ENCODE results near the gene TMEM39B. TPM values are rescaled to one million over a fixed set of nuclear protein-coding genes. Genes with fewer than 3 reads are reported as not detected.

The TMEM39B gene
- total RNA-seq, 1 experiment from 2014 or later: 9.4 TPM

DNA sequence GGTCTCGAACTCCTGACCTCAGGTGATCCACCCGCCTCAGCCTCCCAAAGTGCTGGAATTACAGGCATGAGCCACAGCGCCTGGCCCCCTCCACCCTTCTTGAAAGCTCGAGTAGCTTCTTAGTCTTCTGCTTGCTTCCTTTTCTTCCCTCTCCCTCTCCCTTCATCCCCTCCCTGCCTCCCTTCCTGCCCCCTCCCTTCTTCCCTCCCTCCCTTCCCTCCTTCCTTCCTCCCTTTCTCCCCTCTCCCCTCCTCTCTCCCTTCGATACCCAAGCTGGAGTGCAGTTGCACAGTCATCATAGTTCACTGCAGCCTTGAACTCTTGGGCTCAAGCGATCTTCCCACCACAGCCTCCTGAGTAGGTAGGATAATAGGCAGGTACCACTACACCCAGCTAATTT lies 47.2 kb upstream of the TMEM39B start:
- TF ChIP-seq EZH2phosphoT487 (IDR thresholded peaks at IDR 0.05; ENCODE audit: borderline replicate concordance, low read length) (no peak), EZH2 (IDR thresholded peaks at IDR 0.05; ENCODE audit: low read length, unreplicated experiment) (no peak)
- TF ChIP-seq, protein P1, sequence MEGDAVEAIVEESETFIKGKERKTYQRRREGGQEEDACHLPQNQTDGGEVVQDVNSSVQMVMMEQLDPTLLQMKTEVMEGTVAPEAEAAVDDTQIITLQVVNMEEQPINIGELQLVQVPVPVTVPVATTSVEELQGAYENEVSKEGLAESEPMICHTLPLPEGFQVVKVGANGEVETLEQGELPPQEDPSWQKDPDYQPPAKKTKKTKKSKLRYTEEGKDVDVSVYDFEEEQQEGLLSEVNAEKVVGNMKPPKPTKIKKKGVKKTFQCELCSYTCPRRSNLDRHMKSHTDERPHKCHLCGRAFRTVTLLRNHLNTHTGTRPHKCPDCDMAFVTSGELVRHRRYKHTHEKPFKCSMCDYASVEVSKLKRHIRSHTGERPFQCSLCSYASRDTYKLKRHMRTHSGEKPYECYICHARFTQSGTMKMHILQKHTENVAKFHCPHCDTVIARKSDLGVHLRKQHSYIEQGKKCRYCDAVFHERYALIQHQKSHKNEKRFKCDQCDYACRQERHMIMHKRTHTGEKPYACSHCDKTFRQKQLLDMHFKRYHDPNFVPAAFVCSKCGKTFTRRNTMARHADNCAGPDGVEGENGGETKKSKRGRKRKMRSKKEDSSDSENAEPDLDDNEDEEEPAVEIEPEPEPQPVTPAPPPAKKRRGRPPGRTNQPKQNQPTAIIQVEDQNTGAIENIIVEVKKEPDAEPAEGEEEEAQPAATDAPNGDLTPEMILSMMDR (conservative IDR thresholded peaks at IDR 0.05; ENCODE audit: low read depth, low read length): no peak
- Histone ChIP-seq H3K9me3 (ENCODE audit: low read length) (no peaks in the 10 kb centered on the region), H3K27me3 (ENCODE audit: low read length) (no peaks in the 10 kb centered on the region), H3K79me2 (ENCODE audit: low read length) (peaks cover 98% of the 10 kb centered on the region), H3K4me3 (ENCODE audit: low read length) (no peak overlapping the region), H3K9ac (ENCODE audit: low read length) (no peak overlapping the region), H4K20me1 (ENCODE audit: low read length) (peaks cover 67% of the 10 kb centered on the region), H2AFZ (ENCODE audit: low read length) (no peak overlapping the region), H3K27ac (ENCODE audit: low read length) (no peak overlapping the region), H3K9me2 (replicated peaks; ENCODE audit: low read length) (no peaks in the 10 kb centered on the region), H3K4me2 (ENCODE audit: low read length) (no peak overlapping the region), H3K36me3 (ENCODE audit: low read depth, low read length) (peaks cover 19% of the 10 kb centered on the region), H3F3A (ENCODE audit: low read length, unreplicated experiment) (peaks cover 5% of the 10 kb centered on the region), H3K4me1 (ENCODE audit: insufficient read depth, low read length) (0 out of 2 replicates have a peak, but pooled peaks cover 9% of the 10 kb centered on the region)
- POLR2A ChIA-PET (ENCODE audit: unreplicated experiment): no interaction called here
- ATAC-seq (no peak), DNase-seq (no peak)
- CTCF ChIA-PET: no interaction called here
- no TSS peak for BruUV-seq (replicated peaks)
- intact Hi-C loops (cut with micrococcal nuclease): no loop called here

DNA sequence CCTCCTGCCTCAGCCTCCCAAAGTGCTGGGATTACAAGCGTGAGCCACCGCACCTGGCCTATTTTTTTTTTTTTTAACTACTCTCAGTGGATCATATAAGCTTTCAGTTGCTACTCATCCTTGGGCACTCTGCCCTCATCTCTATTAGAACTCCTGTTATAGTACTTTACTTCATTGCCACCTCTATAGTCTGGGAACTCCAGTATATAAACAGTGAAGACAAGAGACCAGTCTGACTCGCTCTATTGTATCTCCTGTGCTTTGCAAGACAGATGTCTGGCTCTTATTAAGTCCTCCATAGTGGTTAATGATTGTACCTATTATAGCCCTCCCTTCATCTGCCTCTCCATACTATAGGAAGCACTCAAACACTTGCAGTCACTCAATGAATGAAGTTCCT lies 44.0 kb upstream of the TMEM39B start:
- H3F3A ChIP-seq (ENCODE audit: low read length, unreplicated experiment): peaks cover 8% of the 10 kb centered on the region
- CTCF ChIA-PET: no interaction called here
- intact Hi-C loops (cut with micrococcal nuclease): no loop called here
- ATAC-seq (no peak), DNase-seq (no peak)
- H3K79me2 ChIP-seq (ENCODE audit: low read length): peaks cover 98% of the 10 kb centered on the region
- H3K4me2 ChIP-seq (ENCODE audit: low read length): no peak overlapping the region
- POLR2A ChIA-PET (ENCODE audit: unreplicated experiment): no interaction called here
- H3K4me3 ChIP-seq (ENCODE audit: low read length): no peak overlapping the region
- TF ChIP-seq, protein P1 (conservative IDR thresholded peaks at IDR 0.05; ENCODE audit: low read depth, low read length): no peak
- TF ChIP-seq EZH2phosphoT487 (IDR thresholded peaks at IDR 0.05; ENCODE audit: borderline replicate concordance, low read length) (no peak), EZH2 (IDR thresholded peaks at IDR 0.05; ENCODE audit: low read length, unreplicated experiment) (no peak)
- no TSS peak for BruUV-seq (replicated peaks)
- H3K36me3 ChIP-seq (ENCODE audit: low read depth, low read length): peaks cover 39% of the 10 kb centered on the region
- H3K9me3 ChIP-seq (ENCODE audit: low read length): no peaks in the 10 kb centered on the region
- no peak overlapping the region for H2AFZ ChIP-seq (ENCODE audit: low read length)
- peaks cover 70% of the 10 kb centered on the region for H4K20me1 ChIP-seq (ENCODE audit: low read length)
- no peaks in the 10 kb centered on the region for H3K27me3 ChIP-seq (ENCODE audit: low read length)
- H3K9me2 ChIP-seq (replicated peaks; ENCODE audit: low read length): no peaks in the 10 kb centered on the region
- H3K9ac ChIP-seq (ENCODE audit: low read length): no peak overlapping the region
- H3K27ac ChIP-seq (ENCODE audit: low read length): no peak overlapping the region
- peaks cover 27% of the 10 kb centered on the region for H3K4me1 ChIP-seq (ENCODE audit: insufficient read depth, low read length)

DNA sequence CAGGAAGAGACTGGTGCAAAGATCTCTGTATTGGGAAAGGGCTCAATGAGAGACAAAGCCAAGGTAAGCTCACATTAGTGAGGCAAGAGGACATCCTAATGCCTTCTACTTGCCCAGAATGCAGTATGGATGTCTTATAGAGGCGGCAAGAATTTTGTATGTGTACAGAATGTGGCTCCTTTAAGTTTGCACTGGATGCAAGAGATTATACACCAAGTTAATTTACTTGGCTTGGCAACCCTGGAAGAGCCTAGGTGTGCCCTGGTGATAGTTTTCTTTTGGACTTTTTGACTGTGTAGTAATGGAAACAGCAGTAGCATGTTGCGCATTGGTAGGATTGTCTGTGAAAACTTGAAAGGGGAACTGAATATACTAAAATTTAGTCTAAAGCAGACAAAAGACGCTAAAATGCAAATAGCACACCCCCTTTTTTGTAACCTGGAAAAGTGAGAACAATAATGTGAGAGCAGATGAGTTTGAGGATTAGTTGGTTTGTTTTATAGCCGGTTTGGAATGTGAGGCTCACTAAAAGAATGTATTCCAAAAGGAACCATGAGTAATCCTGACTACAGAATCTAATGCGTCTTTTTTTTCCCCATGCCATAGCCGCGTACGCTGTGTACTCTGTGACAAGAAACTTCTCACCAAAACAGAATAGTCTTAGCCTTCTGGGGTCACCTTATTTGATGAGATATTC lies 41.0 kb upstream of the TMEM39B start:
- Histone ChIP-seq H3K79me2 (ENCODE audit: low read length) (peaks cover 95% of the 10 kb centered on the region), H4K20me1 (ENCODE audit: low read length) (peaks cover 67% of the 10 kb centered on the region), H3K4me1 (ENCODE audit: insufficient read depth, low read length) (peaks cover 27% of the 10 kb centered on the region), H2AFZ (ENCODE audit: low read length) (no peak overlapping the region), H3K4me2 (ENCODE audit: low read length) (peak overlapping the region; percentile 38), H3F3A (ENCODE audit: low read length, unreplicated experiment) (peaks cover 8% of the 10 kb centered on the region), H3K4me3 (ENCODE audit: low read length) (no peak overlapping the region), H3K27me3 (ENCODE audit: low read length) (no peaks in the 10 kb centered on the region), H3K36me3 (ENCODE audit: low read depth, low read length) (peaks cover 56% of the 10 kb centered on the region), H3K9ac (ENCODE audit: low read length) (no peak overlapping the region), H3K9me2 (replicated peaks; ENCODE audit: low read length) (no peaks in the 10 kb centered on the region), H3K27ac (ENCODE audit: low read length) (peak overlapping the region; percentile 23), H3K9me3 (ENCODE audit: low read length) (no peaks in the 10 kb centered on the region)
- ATAC-seq (peak; percentile 96), DNase-seq (peak; percentile 75)
- ChIA-PET CTCF (interaction anchor here (0.6 kb wide), 1 partner anchor 11 kb away, joined by 7 read pairs; no protein-coding TSS in a partner anchor), POLR2A (ENCODE audit: unreplicated experiment) (no interaction called here)
- no TSS peak for BruUV-seq (replicated peaks)
- intact Hi-C loops (cut with micrococcal nuclease): no loop called here
- TF ChIP-seq EZH2 (IDR thresholded peaks at IDR 0.05; ENCODE audit: low read length, unreplicated experiment) (no peak), EZH2phosphoT487 (IDR thresholded peaks at IDR 0.05; ENCODE audit: borderline replicate concordance, low read length) (no peak)
- TF ChIP-seq, protein P1 (conservative IDR thresholded peaks at IDR 0.05; ENCODE audit: low read depth, low read length): no peak
